ENCODE data around the gene RNF212B. TPM values are rescaled to one million over a fixed set of nuclear protein-coding genes. Genes with fewer than 3 reads are reported as not detected.

RNF212B gene
- total and polyA plus RNA-seq, 10 of the 15 experiments (the other 5 are each of a cell fraction or from before 2014, with no cell fraction given) = not detected

GRCh38 chr14:23297096-23297495 lies 59.4 kb downstream of the RNF212B start:
- in situ Hi-C loops (cut with MboI) = no loop called here

More at GRCh38 chr14:23297096-23297495, 59.4 kb downstream of the RNF212B start:
- intact Hi-C loops (cut with micrococcal nuclease; ENCODE audit: unreplicated experiment) = no loop called here
- no peak overlapping the region for H3K9ac ChIP-seq (ENCODE audit: control insufficient read depth, insufficient read depth, low read length)
- no peaks in the 10 kb centered on the region for H3K9me3 ChIP-seq (replicated peaks; ENCODE audit: control insufficient read depth, insufficient read depth, low read length)
- H3K4me3 ChIP-seq = no peak overlapping the region
- CTCF ChIA-PET = interaction anchor here (1.2 to 6.1 kb wide), 7 partner anchors 9 to 176 kb away, joined by 5 to 40 read pairs (median 11); partner anchors contain the start of genes BCL2L2, HOMEZ and PABPN1
- POLR2A ChIA-PET = interaction anchor here (0.8 to 1.7 kb wide), 2 partner anchors 10 to 11 kb away, joined by 4 to 6 read pairs; partner anchors contain the start of genes BCL2L2 and HOMEZ
- H3K4me2 ChIP-seq (ENCODE audit: control insufficient read depth, insufficient read depth) = no peak overlapping the region
- no peaks in the 10 kb centered on the region for H3K36me3 ChIP-seq (ENCODE audit: control insufficient read depth in 2 of 2, insufficient read depth in 2 of 2, low read length in 1 of 2)
- no peak overlapping the region for H2AFZ ChIP-seq (ENCODE audit: control insufficient read depth, low read depth, low read length)
- WGBS (ENCODE audit: insufficient coverage, insufficient replicate concordance, low lambda C conversion rate, missing lambda C conversion rate) = 97% methylated on average over 7 of the region's 7 CpGs
- SMC1A ChIA-PET (ENCODE audit: uncharacterized antibody, unreplicated experiment) = interaction anchor here (0.6 to 7.1 kb wide), 6 partner anchors 9 to 226 kb away, joined by 3 to 34 read pairs (median 4); partner anchors contain the start of genes BCL2L2, HOMEZ and PABPN1
- H4K20me1 ChIP-seq (ENCODE audit: control insufficient read depth, insufficient read depth) = no peaks in the 10 kb centered on the region
- no TSS peak for BruUV-seq (replicated peaks)
- 0 out of 2 replicates have a peak, but pooled peaks cover 4% of the 10 kb centered on the region for H3K4me1 ChIP-seq (ENCODE audit: control insufficient read depth, insufficient read depth, low read length)
- no peak for ATAC-seq
- no peak for DNase-seq (ENCODE audit: low read depth, low spot score)
- no peak overlapping the region for H3K27ac ChIP-seq (ENCODE audit: control insufficient read depth, insufficient read depth)
- H3K27me3 ChIP-seq (replicated peaks in 1 of 2; ENCODE audit: control insufficient read depth in 2 of 2, insufficient read depth in 2 of 2, low read length in 1 of 2) = no peaks in the 10 kb centered on the region
- TF ChIP-seq ETV6 (conservative IDR thresholded peaks at IDR 0.05 in 1 of 2, IDR thresholded peaks at IDR 0.05 in 1 of 2; ENCODE audit: borderline replicate concordance in 1 of 2, low read depth in 1 of 2) (no peak), HDGF (IDR thresholded peaks at IDR 0.05) (no peak), RBBP5 (conservative IDR thresholded peaks at IDR 0.05) (no peak), E2F8 (IDR thresholded peaks at IDR 0.05; ENCODE audit: low read depth, partially characterized antibody) (no peak), SMAD5 (IDR thresholded peaks at IDR 0.05; ENCODE audit: low read depth) (no peak), EP300 (IDR thresholded peaks at IDR 0.05; ENCODE audit: borderline replicate concordance in 1 of 2, control insufficient read depth in 1 of 2, low read depth in 2 of 2, low read length in 2 of 2) (no peak), NR2C1 (IDR thresholded peaks at IDR 0.05) (no peak), RELB (IDR thresholded peaks at IDR 0.05; ENCODE audit: low read depth) (no peak), PAX5 (IDR thresholded peaks at IDR 0.05; ENCODE audit: borderline replicate concordance, low read depth, low read length) (no peak), ZNF622 (IDR thresholded peaks at IDR 0.05) (no peak), MXI1 (IDR thresholded peaks at IDR 0.05; ENCODE audit: low read depth, low read length) (no peak), KDM1A (IDR thresholded peaks at IDR 0.05; ENCODE audit: borderline replicate concordance) (no peak), PAX8 (IDR thresholded peaks at IDR 0.05) (no peak), BCLAF1 (IDR thresholded peaks at IDR 0.05) (no peak), GABPA (IDR thresholded peaks at IDR 0.05; ENCODE audit: low read depth) (no peak), CEBPB (IDR thresholded peaks at IDR 0.05; ENCODE audit: borderline replicate concordance in 1 of 2, low read depth in 2 of 2, low read length in 2 of 2) (no peak), ZZZ3 (IDR thresholded peaks at IDR 0.05; ENCODE audit: control insufficient read depth, insufficient read length, low read depth) (no peak), YY1 (IDR thresholded peaks at IDR 0.05; ENCODE audit: low read depth, low read length) (no peak)
- no peak for FAIRE-seq
- peaks cover 7% of the 10 kb centered on the region for H3K79me2 ChIP-seq (ENCODE audit: control insufficient read depth, insufficient read depth, low read length)
- RAD21 ChIA-PET (ENCODE audit: unreplicated experiment) = interaction anchor here (0.9 to 2.0 kb wide), 4 partner anchors 25 to 177 kb away, joined by 3 to 6 read pairs (median 4); no protein-coding TSS in a partner anchor

Measured in GM12878 (cell line).